HCT116 (cell line): ENCODE data around the gene MIER3. TPM values are rescaled to one million over a fixed set of nuclear protein-coding genes. Genes with fewer than 3 reads are reported as not detected.

Experiments used
- ATAC-seq: fragments of 200-7000 bp; cut with Tn5 transposase; 2 replicates; pipeline ENCODE4 v1.9.1; 2020; ENCODE audit warnings: mild to moderate bottlenecking, moderate library complexity
- BruUV-seq: library from RNA; stranded (reverse); fragments of 400-500 nt; replicated peaks from 2 replicates; lab custom pipeline; 2021; lab: Mats Ljungman, UMichigan
- CTCF ChIA-PET: fragments of 300-600 bp; sonication (Branson Sonifier 250); formaldehyde crosslinking; loops from one replicate; lab custom pipeline; 2021; ENCODE audit warnings: antibody characterized with exemption; lab: Charles Lee
- POLR2A ChIA-PET: fragments of 300-600, 350-600 bp; sonication (Branson Sonifier 250); formaldehyde crosslinking; loops from one replicate; lab custom pipeline; 2021; ENCODE audit warnings: antibody characterized with exemption; lab: Charles Lee
- RAD21 ChIA-PET, 2 experiments: fragments of 300-600 bp; sonication (Branson Sonifier 250); formaldehyde crosslinking; loops; one replicate each; lab custom pipeline; 2023; ENCODE audit warnings: low total read pairs in 2 of 2; ENCODE audit not compliant: uncharacterized antibody in 2 of 2, unreplicated experiment in 2 of 2, low non-redundant PET in 1 of 2; lab: Charles Lee
- DNase-seq: peaks from one replicate; pipeline ENCODE4 v3.0.0-alpha.2; 2010; ENCODE audit warnings: low read depth, low spot score
- H2AFZ ChIP-seq: fragments of 200-600 bp; shearing (Covaris generic), sonication (generic); 2 replicates; pipeline ENCODE4 v1.6.1; 2017; ENCODE audit warnings: low read depth, mixed run types, mixed read lengths, antibody characterized with exemption, low read length; ENCODE audit not compliant: poor library complexity, severe bottlenecking
- H3K27ac ChIP-seq: 2 replicates; pipeline ENCODE4 v1.5.1; 2012; ENCODE audit warnings: low read depth, low read length
- H3K27me3 ChIP-seq: fragments of 200-600 bp; sonication (generic); 2 replicates; pipeline ENCODE4 v1.6.1; 2016; ENCODE audit warnings: mixed run types, low read length, mixed read lengths; ENCODE audit not compliant: insufficient read depth
- H3K36me3 ChIP-seq, 2 experiments: fragments of 200-500 bp in 1 of 2; fragments of 200-600 bp in 1 of 2; sonication (Bioruptor generic) in 1 of 2; sonication (generic) in 1 of 2; 2 replicates each; pipeline versions ENCODE4 v1.5.1 to v1.6.1; 2014 to 2016; ENCODE audit warnings: low read length in 2 of 2, inconsistent platforms in 1 of 2, mixed read lengths in 1 of 2, mixed run types in 1 of 2; ENCODE audit not compliant: insufficient read depth in 2 of 2, control insufficient read depth in 1 of 2
- H3K4me1 ChIP-seq, 2 experiments: fragments of 200-600 bp in 1 of 2; sonication (generic) in 1 of 2; 2 replicates each; pipeline versions ENCODE4 v1.5.1 to v1.6.1; 2012 to 2017; ENCODE audit warnings: low read length in 2 of 2, inconsistent platforms in 1 of 2, mild to moderate bottlenecking in 1 of 2, mixed read lengths in 1 of 2, mixed run types in 1 of 2, moderate library complexity in 1 of 2; ENCODE audit not compliant: insufficient read depth in 2 of 2, control insufficient read depth in 1 of 2
- H3K4me2 ChIP-seq: fragments of 200-600 bp; sonication (generic); 2 replicates; pipeline ENCODE4 v1.6.1; 2017; ENCODE audit warnings: mixed run types, low read length, mixed read lengths
- H3K4me3 ChIP-seq, 2 experiments: fragments of 200-600 bp in 1 of 2; sonication (generic) in 1 of 2; replicated peaks in 1 of 2; 2 replicates each; pipeline ENCODE4 v1.5.1; 2011 to 2016; ENCODE audit warnings: low read length in 2 of 2, control low read depth in 1 of 2, low read depth in 1 of 2, mild to moderate bottlenecking in 1 of 2, mixed read lengths in 1 of 2, mixed run types in 1 of 2
- H3K79me2 ChIP-seq: fragments of 200-600 bp; sonication (generic); 2 replicates; pipeline ENCODE4 v1.6.1; 2017; ENCODE audit warnings: mild to moderate bottlenecking, mixed run types, low read length, moderate library complexity, mixed read lengths; ENCODE audit not compliant: insufficient read depth
- H3K9ac ChIP-seq: fragments of 200-600 bp; sonication (generic); 2 replicates; pipeline ENCODE4 v1.6.1; 2016; ENCODE audit warnings: low read length, mixed read lengths
- H3K9me2 ChIP-seq: fragments of 200-600 bp; sonication (generic), shearing (Covaris generic); 2 replicates; pipeline ENCODE4 v1.6.1; 2017; ENCODE audit warnings: mixed run types, mild to moderate bottlenecking, moderate library complexity; ENCODE audit not compliant: insufficient read depth
- H3K9me3 ChIP-seq, 2 experiments: fragments of 200-500 bp in 1 of 2; fragments of 200-600 bp in 1 of 2; sonication (Bioruptor generic) in 1 of 2; sonication (generic) in 1 of 2; 2 replicates each; pipeline ENCODE4 v1.6.1; 2014 to 2017; ENCODE audit warnings: low read length in 2 of 2, mixed read lengths in 2 of 2, inconsistent platforms in 1 of 2, low read depth in 1 of 2, mild to moderate bottlenecking in 1 of 2, mixed run types in 1 of 2, moderate library complexity in 1 of 2; ENCODE audit not compliant: control insufficient read depth in 1 of 2, insufficient read depth in 1 of 2
- H4K20me1 ChIP-seq: fragments of 200-600 bp; sonication (generic), shearing (Covaris generic); 2 replicates; pipeline ENCODE4 v1.6.1; 2017; ENCODE audit warnings: mixed run types, mild to moderate bottlenecking, moderate library complexity; ENCODE audit not compliant: insufficient read depth
- CBX3 ChIP-seq: IDR thresholded peaks from 2 replicates; pipeline ENCODE4 v1.6.1; 2012; ENCODE audit warnings: low read depth
- EGR1 ChIP-seq: IDR thresholded peaks from 2 replicates; pipeline ENCODE4 v1.6.1; 2012; ENCODE audit warnings: low read depth
- JUND ChIP-seq: IDR thresholded peaks from 2 replicates; pipeline ENCODE4 v1.6.1; 2012
- POLR2A ChIP-seq: IDR thresholded peaks from 2 replicates; pipeline ENCODE4 v1.7.0; 2011; ENCODE audit warnings: borderline replicate concordance; ENCODE audit not compliant: insufficient read depth, insufficient read length; ENCODE audit errors: extremely low read depth
- RAD21 ChIP-seq: IDR thresholded peaks from 2 replicates; pipeline ENCODE4 v1.6.1; 2012; ENCODE audit warnings: low read depth, mild to moderate bottlenecking
- SIN3A ChIP-seq: IDR thresholded peaks from 2 replicates; pipeline ENCODE4 v1.6.1; 2012; ENCODE audit warnings: low read depth
- SP1 ChIP-seq: IDR thresholded peaks from 2 replicates; pipeline ENCODE4 v1.6.1; 2012; ENCODE audit warnings: low read depth
- TCF7L2 ChIP-seq: IDR thresholded peaks from 2 replicates; pipeline ENCODE4 v1.7.0; 2011; ENCODE audit warnings: borderline replicate concordance, inconsistent platforms; ENCODE audit not compliant: insufficient read depth, insufficient read length; ENCODE audit errors: extremely low read depth
- ZFX ChIP-seq: fragments of 450-650 bp; IDR thresholded peaks from 2 replicates; pipeline ENCODE4 v1.6.1; 2017
- intact Hi-C: fragments of 100-400 bp; cut with micrococcal nuclease; formaldehyde crosslinking; loops from 2 replicates; pipeline ENCODE4 v1.10.0; 2022
- total RNA-seq: library from RNA; stranded (reverse); gene quantifications from one replicate; pipeline ENCODE4 v1.2.1, GENCODE V29; 2021; ENCODE audit not compliant: unreplicated experiment
- TF ChIP-seq, protein P1 (sequence below): IDR thresholded peaks from 2 replicates; pipeline ENCODE4 v1.6.1; 2011; ENCODE audit warnings: mild to moderate bottlenecking, low read length, moderate library complexity; ENCODE audit not compliant: insufficient replicate concordance; ENCODE audit errors: extremely low read depth
- TF ChIP-seq, protein P2 (sequence below), 3 experiments: fragments of 200-600 bp in 1 of 3; sonication (generic) in 1 of 3; IDR thresholded peaks in 2 of 3; conservative IDR thresholded peaks in 1 of 3; 2 replicates each; pipeline ENCODE4 v1.5.1; 2012 to 2017; ENCODE audit warnings: low read depth in 2 of 3, low read length in 2 of 3, antibody characterized with exemption in 1 of 3, borderline replicate concordance in 1 of 3, control low read depth in 1 of 3, mild to moderate bottlenecking in 1 of 3, mixed read lengths in 1 of 3, mixed run types in 1 of 3, moderate library complexity in 1 of 3; ENCODE audit not compliant: insufficient read depth in 1 of 3
- TF ChIP-seq, protein P3 (sequence below): IDR thresholded peaks from 2 replicates; pipeline ENCODE4 v1.6.1; 2012
- TF ChIP-seq, protein P4 (sequence below): IDR thresholded peaks from 2 replicates; pipeline ENCODE4 v1.6.1; 2012

Gene MIER3
- total RNA-seq, 1 experiment from 2014 or later: 21.9 TPM

DNA sequence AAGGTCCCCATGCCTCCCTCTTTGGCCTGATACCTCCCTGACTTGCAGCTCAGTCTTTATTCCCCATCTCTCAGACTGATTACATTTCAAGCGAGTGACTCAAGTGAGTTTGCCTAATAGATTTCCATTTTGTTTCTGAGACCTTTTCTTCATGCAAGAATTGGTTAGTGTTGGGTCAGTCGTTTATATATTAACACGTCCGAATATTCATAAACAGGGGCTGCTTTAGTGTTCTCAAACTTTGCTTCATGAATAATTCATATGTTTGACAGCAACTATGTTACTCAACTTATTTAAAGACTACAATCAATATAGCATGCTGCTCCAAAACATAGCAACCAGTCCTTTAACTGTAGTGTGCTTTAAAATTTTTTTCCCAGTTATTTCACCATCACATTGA, 36.6 kb upstream of the MIER3 start:
- no peak for TF ChIP-seq SIN3A
- Histone ChIP-seq H3K9me2 (no peaks in the 10 kb centered on the region), H3K27ac (no peak overlapping the region), H3K4me1 (no peaks in the 10 kb centered on the region), H3K4me2 (no peak overlapping the region), H3K9me3 (no peaks in the 10 kb centered on the region), H3K9ac (no peak overlapping the region), H3K4me3 (no peak overlapping the region), H4K20me1 (no peaks in the 10 kb centered on the region), H3K27me3 (no peaks in the 10 kb centered on the region), H3K36me3 (no peaks in the 10 kb centered on the region), H2AFZ (no peak overlapping the region), H3K79me2 (no peaks in the 10 kb centered on the region)
- no peak for ATAC-seq
- no peak for DNase-seq
- ChIA-PET POLR2A (no interaction called here), RAD21 (no interaction called here), CTCF (no interaction called here)
- BruUV-seq: no TSS peak
- intact Hi-C loops: no loop called here

DNA sequence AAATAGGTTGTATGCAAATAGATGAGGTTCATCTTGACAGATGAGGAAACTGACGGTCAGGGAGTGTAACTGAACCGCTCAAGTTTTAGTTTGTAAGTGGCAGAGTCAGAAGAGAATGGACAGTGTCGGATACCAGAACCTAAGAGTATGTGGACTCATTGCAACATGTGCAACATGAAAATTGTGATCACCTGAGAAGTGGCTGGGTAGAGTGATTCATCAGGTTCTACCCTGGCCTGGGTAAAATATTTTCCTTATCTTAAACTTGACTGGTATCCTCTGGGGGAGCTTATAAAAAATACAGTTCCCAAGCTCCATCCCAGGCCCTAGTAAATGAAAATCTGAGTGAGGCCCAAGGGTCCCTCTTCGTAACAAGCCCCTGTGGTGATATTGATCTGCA, 35.2 kb upstream of the MIER3 start:
- DNase-seq (no peak), ATAC-seq (no peak)
- H3K9me2 ChIP-seq: no peaks in the 10 kb centered on the region
- POLR2A ChIA-PET: no interaction called here
- no peaks in the 10 kb centered on the region for H3K27me3 ChIP-seq
- no peaks in the 10 kb centered on the region for H4K20me1 ChIP-seq
- H3K27ac ChIP-seq: no peak overlapping the region
- intact Hi-C loops: no loop called here
- CTCF ChIA-PET: interaction anchor here (1.0 to 1.2 kb wide), 2 partner anchors 9 to 10 kb away, joined by 3 to 4 read pairs; no protein-coding TSS in a partner anchor
- no peaks in the 10 kb centered on the region for H3K79me2 ChIP-seq
- H3K9me3 ChIP-seq: no peaks in the 10 kb centered on the region
- H2AFZ ChIP-seq: no peak overlapping the region
- no peaks in the 10 kb centered on the region for H3K36me3 ChIP-seq
- RAD21 ChIA-PET: no interaction called here
- H3K4me3 ChIP-seq: no peak overlapping the region
- no peak overlapping the region for H3K4me2 ChIP-seq
- H3K4me1 ChIP-seq: no peaks in the 10 kb centered on the region
- BruUV-seq: no TSS peak
- TF ChIP-seq SP1: no peak
- no peak for TF ChIP-seq ZFX
- no peak for TF ChIP-seq TCF7L2
- TF ChIP-seq, protein P1, sequence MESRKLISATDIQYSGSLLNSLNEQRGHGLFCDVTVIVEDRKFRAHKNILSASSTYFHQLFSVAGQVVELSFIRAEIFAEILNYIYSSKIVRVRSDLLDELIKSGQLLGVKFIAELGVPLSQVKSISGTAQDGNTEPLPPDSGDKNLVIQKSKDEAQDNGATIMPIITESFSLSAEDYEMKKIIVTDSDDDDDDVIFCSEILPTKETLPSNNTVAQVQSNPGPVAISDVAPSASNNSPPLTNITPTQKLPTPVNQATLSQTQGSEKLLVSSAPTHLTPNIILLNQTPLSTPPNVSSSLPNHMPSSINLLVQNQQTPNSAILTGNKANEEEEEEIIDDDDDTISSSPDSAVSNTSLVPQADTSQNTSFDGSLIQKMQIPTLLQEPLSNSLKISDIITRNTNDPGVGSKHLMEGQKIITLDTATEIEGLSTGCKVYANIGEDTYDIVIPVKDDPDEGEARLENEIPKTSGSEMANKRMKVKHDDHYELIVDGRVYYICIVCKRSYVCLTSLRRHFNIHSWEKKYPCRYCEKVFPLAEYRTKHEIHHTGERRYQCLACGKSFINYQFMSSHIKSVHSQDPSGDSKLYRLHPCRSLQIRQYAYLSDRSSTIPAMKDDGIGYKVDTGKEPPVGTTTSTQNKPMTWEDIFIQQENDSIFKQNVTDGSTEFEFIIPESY: no peak
- TF ChIP-seq, protein P2, sequence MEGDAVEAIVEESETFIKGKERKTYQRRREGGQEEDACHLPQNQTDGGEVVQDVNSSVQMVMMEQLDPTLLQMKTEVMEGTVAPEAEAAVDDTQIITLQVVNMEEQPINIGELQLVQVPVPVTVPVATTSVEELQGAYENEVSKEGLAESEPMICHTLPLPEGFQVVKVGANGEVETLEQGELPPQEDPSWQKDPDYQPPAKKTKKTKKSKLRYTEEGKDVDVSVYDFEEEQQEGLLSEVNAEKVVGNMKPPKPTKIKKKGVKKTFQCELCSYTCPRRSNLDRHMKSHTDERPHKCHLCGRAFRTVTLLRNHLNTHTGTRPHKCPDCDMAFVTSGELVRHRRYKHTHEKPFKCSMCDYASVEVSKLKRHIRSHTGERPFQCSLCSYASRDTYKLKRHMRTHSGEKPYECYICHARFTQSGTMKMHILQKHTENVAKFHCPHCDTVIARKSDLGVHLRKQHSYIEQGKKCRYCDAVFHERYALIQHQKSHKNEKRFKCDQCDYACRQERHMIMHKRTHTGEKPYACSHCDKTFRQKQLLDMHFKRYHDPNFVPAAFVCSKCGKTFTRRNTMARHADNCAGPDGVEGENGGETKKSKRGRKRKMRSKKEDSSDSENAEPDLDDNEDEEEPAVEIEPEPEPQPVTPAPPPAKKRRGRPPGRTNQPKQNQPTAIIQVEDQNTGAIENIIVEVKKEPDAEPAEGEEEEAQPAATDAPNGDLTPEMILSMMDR (IDR thresholded peaks at IDR 0.05 in 2 of 3, conservative IDR thresholded peaks at IDR 0.05 in 1 of 3; ENCODE audit: borderline replicate concordance in 1 of 3, insufficient read depth in 1 of 3, low read depth in 2 of 3, low read length in 2 of 3): no peak
- TF ChIP-seq RAD21: no peak
- TF ChIP-seq, protein P3, sequence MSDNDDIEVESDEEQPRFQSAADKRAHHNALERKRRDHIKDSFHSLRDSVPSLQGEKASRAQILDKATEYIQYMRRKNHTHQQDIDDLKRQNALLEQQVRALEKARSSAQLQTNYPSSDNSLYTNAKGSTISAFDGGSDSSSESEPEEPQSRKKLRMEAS: no peak
- no peak for TF ChIP-seq CBX3
- TF ChIP-seq, protein P4, sequence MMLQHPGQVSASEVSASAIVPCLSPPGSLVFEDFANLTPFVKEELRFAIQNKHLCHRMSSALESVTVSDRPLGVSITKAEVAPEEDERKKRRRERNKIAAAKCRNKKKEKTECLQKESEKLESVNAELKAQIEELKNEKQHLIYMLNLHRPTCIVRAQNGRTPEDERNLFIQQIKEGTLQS: no peak
- TF ChIP-seq JUND: no peak
- TF ChIP-seq POLR2A: no peak
- no peak for TF ChIP-seq EGR1
- H3K9ac ChIP-seq: no peak overlapping the region
